Measurements from ENCODE around the gene HNRNPDL.

Gene HNRNPDL

DNA sequence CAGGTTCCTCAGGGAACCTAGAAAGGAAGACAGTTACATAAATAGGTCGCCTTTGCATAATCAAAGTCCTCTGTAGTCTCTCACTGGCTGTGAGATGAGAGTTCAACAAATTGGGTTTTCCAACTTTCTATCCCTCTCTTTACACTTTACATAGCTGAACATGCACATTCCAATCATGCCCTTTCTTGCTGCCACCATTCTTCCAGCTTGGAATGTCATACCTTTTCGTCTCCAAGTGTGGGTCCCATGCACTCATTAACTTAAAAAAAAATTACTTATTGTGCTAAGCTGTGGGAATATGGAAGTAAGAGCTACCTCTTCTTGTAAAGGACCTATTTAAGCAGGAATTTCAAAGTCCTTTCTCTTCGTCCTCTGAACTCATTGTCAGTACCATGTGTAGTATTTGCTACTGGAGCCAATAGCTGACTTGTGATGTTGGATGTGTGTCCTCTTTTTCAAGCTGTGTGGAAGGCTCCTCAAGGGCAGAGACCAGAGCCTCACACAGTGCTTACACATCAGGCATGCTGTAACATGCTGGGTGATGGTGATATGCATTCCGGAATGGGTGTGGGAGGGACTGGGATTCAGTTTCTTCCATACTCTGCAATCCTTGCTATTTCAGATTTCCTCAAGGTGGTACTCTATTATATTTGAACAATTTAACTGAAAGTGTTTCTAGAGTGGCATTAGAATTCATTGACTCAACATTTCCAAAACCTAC is 7.2 kb upstream of the HNRNPDL start:
- Histone ChIP-seq H3K9ac (ENCODE audit: low read length) (no peak overlapping the region), H3K4me1 (ENCODE audit: insufficient read depth, low read length, severe bottlenecking) (peaks cover 8% of the 10 kb centered on the region), H3F3A (ENCODE audit: insufficient read depth, low read length) (no peaks in the 10 kb centered on the region), H3K27ac (ENCODE audit: low read depth, low read length, poor library complexity, severe bottlenecking) (no peak overlapping the region), H3K79me2 (ENCODE audit: insufficient read depth, low read length) (peaks cover 95% of the 10 kb centered on the region), H3K36me3 (ENCODE audit: insufficient read depth, low read length) (peaks cover 90% of the 10 kb centered on the region), H3K27me3 (ENCODE audit: insufficient read depth, low read length) (no peaks in the 10 kb centered on the region), H3K4me3 (ENCODE audit: low read depth, low read length, poor library complexity, severe bottlenecking) (no peak overlapping the region), H4K20me1 (ENCODE audit: insufficient read depth, low read length) (no peaks in the 10 kb centered on the region), H3K4me2 (ENCODE audit: low read length) (no peak overlapping the region), H3K9me2 (ENCODE audit: low read depth, low read length) (no peaks in the 10 kb centered on the region), H3K9me3 (ENCODE audit: low read length) (no peaks in the 10 kb centered on the region; the same call in 1 of the 2 replicates), H2AFZ (ENCODE audit: low read length) (no peak overlapping the region)
- no peak for TF ChIP-seq EZH2 (IDR thresholded peaks at IDR 0.05; ENCODE audit: borderline replicate concordance, low read length)
- TF ChIP-seq, protein P1, sequence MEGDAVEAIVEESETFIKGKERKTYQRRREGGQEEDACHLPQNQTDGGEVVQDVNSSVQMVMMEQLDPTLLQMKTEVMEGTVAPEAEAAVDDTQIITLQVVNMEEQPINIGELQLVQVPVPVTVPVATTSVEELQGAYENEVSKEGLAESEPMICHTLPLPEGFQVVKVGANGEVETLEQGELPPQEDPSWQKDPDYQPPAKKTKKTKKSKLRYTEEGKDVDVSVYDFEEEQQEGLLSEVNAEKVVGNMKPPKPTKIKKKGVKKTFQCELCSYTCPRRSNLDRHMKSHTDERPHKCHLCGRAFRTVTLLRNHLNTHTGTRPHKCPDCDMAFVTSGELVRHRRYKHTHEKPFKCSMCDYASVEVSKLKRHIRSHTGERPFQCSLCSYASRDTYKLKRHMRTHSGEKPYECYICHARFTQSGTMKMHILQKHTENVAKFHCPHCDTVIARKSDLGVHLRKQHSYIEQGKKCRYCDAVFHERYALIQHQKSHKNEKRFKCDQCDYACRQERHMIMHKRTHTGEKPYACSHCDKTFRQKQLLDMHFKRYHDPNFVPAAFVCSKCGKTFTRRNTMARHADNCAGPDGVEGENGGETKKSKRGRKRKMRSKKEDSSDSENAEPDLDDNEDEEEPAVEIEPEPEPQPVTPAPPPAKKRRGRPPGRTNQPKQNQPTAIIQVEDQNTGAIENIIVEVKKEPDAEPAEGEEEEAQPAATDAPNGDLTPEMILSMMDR (IDR thresholded peaks at IDR 0.05; ENCODE audit: low read length) = no peak

DNA sequence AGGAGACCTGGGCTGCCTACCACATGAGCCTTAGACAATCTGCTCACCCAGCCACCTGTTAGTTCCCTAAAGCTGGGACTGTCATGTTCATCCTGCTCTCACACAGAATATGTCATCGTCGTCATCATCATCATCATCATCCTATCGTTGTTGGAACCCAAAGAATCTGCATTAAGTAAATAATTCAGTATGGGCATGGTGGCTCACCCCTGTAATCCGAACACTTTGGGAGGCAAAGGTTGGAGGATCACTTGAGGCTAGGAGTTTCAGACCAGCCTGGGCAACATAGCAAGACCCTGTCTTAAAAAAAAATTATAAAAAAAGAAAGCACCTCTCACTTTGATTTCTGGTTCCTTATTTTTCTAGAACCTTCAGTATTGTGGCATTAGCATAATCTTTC is 6.5 kb upstream of the HNRNPDL start:
- Histone ChIP-seq H3K79me2 (ENCODE audit: insufficient read depth, low read length) (peaks cover 95% of the 10 kb centered on the region), H3K9me3 (ENCODE audit: low read length) (no peaks in the 10 kb centered on the region; the same call in 1 of the 2 replicates), H3K36me3 (ENCODE audit: insufficient read depth, low read length) (peaks cover 84% of the 10 kb centered on the region), H3F3A (ENCODE audit: insufficient read depth, low read length) (no peaks in the 10 kb centered on the region), H2AFZ (ENCODE audit: low read length) (no peak overlapping the region), H3K9me2 (ENCODE audit: low read depth, low read length) (no peaks in the 10 kb centered on the region), H3K27ac (ENCODE audit: low read depth, low read length, poor library complexity, severe bottlenecking) (no peak overlapping the region), H4K20me1 (ENCODE audit: insufficient read depth, low read length) (no peaks in the 10 kb centered on the region), H3K4me3 (ENCODE audit: low read depth, low read length, poor library complexity, severe bottlenecking) (no peak overlapping the region), H3K4me1 (ENCODE audit: insufficient read depth, low read length, severe bottlenecking) (peaks cover 14% of the 10 kb centered on the region), H3K4me2 (ENCODE audit: low read length) (no peak overlapping the region), H3K9ac (ENCODE audit: low read length) (no peak overlapping the region), H3K27me3 (ENCODE audit: insufficient read depth, low read length) (no peaks in the 10 kb centered on the region)
- TF ChIP-seq EZH2 (IDR thresholded peaks at IDR 0.05; ENCODE audit: borderline replicate concordance, low read length) = no peak
- TF ChIP-seq, protein P1 (IDR thresholded peaks at IDR 0.05; ENCODE audit: low read length) = no peak

DNA sequence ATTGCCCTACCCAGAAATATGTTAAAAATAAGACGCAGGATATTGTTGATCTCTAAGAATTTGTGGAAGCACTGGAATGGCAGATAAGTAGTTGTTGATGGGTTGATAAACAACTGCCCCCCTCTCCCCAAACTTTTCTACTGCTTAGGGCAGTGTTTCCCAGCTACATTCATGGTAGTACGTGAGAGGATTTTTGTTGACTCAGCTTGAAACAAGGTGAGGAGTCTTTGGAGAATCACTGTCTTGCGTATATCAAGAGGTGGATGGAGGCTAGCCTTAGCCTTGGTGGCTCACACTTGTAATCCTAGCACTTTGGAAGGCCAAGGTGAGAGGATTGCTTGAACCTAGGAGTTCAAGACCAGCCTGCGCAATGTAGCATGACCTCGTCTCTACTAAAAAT is 5.9 kb upstream of the HNRNPDL start:
- no peak overlapping the region for H3K4me2 ChIP-seq (ENCODE audit: low read length)
- no peaks in the 10 kb centered on the region for H3K27me3 ChIP-seq (ENCODE audit: insufficient read depth, low read length)
- H3K79me2 ChIP-seq (ENCODE audit: insufficient read depth, low read length) = peaks cover 96% of the 10 kb centered on the region
- no peak overlapping the region for H2AFZ ChIP-seq (ENCODE audit: low read length)
- peaks cover 79% of the 10 kb centered on the region for H3K36me3 ChIP-seq (ENCODE audit: insufficient read depth, low read length)
- peaks cover 20% of the 10 kb centered on the region for H3K4me1 ChIP-seq (ENCODE audit: insufficient read depth, low read length, severe bottlenecking)
- no peaks in the 10 kb centered on the region for H3F3A ChIP-seq (ENCODE audit: insufficient read depth, low read length)
- no peak overlapping the region for H3K9ac ChIP-seq (ENCODE audit: low read length)
- no peaks in the 10 kb centered on the region; the same call in 1 of the 2 replicates for H3K9me3 ChIP-seq (ENCODE audit: low read length)
- no peak overlapping the region for H3K4me3 ChIP-seq (ENCODE audit: low read depth, low read length, poor library complexity, severe bottlenecking)
- TF ChIP-seq, protein P1 (IDR thresholded peaks at IDR 0.05; ENCODE audit: low read length) = no peak
- no peak for TF ChIP-seq EZH2 (IDR thresholded peaks at IDR 0.05; ENCODE audit: borderline replicate concordance, low read length)
- no peaks in the 10 kb centered on the region for H3K9me2 ChIP-seq (ENCODE audit: low read depth, low read length)
- H4K20me1 ChIP-seq (ENCODE audit: insufficient read depth, low read length) = no peaks in the 10 kb centered on the region
- no peak overlapping the region for H3K27ac ChIP-seq (ENCODE audit: low read depth, low read length, poor library complexity, severe bottlenecking)

Data from OCI-LY1 (cell line).